ENCODE data around the gene CAPN9.

CAPN9 gene

GRCh38 chr1:230809256-230809990, 62.2 kb downstream of the CAPN9 start:
- H3K9me3 ChIP-seq (ENCODE audit: control insufficient read depth, low read length): peaks cover 3% of the 10 kb centered on the region
- no peaks in the 10 kb centered on the region for H3K4me1 ChIP-seq (ENCODE audit: control insufficient read depth, insufficient read depth, low read length)
- no peaks in the 10 kb centered on the region for H3K36me3 ChIP-seq (ENCODE audit: control insufficient read depth, insufficient read depth, low read length)
- H3K27me3 ChIP-seq (ENCODE audit: control insufficient read depth, insufficient read depth, low read length, poor library complexity, severe bottlenecking): no peaks in the 10 kb centered on the region
- 84 to 86% methylated on average over 8 of the region's 8 CpGs for WGBS, 2 experiments
- H3K4me3 ChIP-seq (ENCODE audit: insufficient read depth, low read depth, low read length): no peak overlapping the region
- no peak overlapping the region for H3K27ac ChIP-seq (ENCODE audit: insufficient read depth, low read depth, low read length, poor library complexity, severe bottlenecking)

DNA sequence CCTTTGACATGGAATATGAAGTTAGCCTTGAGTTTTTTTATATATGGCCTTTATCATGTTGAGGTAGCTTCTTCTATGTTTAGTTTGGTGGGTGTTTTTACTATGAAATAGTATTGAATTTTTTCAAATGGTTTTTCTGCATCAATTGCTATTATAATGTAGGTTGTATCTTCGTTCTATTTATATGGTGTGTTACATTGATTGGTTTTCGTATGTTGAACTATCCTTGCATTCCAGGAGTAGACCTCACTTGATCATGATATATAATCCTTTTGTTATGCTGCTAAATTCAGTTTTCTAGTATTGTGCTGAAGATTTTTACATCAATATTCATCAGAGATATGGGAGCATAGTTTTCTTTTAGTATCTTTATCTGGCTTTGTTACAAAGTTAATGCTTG, 65.4 kb downstream of the CAPN9 start:
- H3K9me3 ChIP-seq (ENCODE audit: control insufficient read depth, low read length): peaks cover 3% of the 10 kb centered on the region
- H3K4me1 ChIP-seq (ENCODE audit: control insufficient read depth, insufficient read depth, low read length): no peaks in the 10 kb centered on the region
- H3K36me3 ChIP-seq (ENCODE audit: control insufficient read depth, insufficient read depth, low read length): no peaks in the 10 kb centered on the region
- H3K27ac ChIP-seq (ENCODE audit: insufficient read depth, low read depth, low read length, poor library complexity, severe bottlenecking): no peak overlapping the region
- H3K27me3 ChIP-seq (ENCODE audit: control insufficient read depth, insufficient read depth, low read length, poor library complexity, severe bottlenecking): no peaks in the 10 kb centered on the region
- 96% methylated on average over 2 of the region's 2 CpGs; no CpG with 5 or more reads in 1 of the 2 experiments for WGBS, 2 experiments
- no peak overlapping the region for H3K4me3 ChIP-seq (ENCODE audit: insufficient read depth, low read depth, low read length)

GRCh38 chr1:230814949-230815692, 67.9 kb downstream of the CAPN9 start:
- WGBS, 2 experiments: 76 to 90% methylated on average over 3 of the region's 3 CpGs
- Histone ChIP-seq H3K36me3 (ENCODE audit: control insufficient read depth, insufficient read depth, low read length) (no peaks in the 10 kb centered on the region), H3K4me1 (ENCODE audit: control insufficient read depth, insufficient read depth, low read length) (no peaks in the 10 kb centered on the region)

GRCh38 chr1:230816018-230816417, 68.8 kb downstream of the CAPN9 start:
- Histone ChIP-seq H3K36me3 (ENCODE audit: control insufficient read depth, insufficient read depth, low read length) (no peaks in the 10 kb centered on the region), H3K9me3 (ENCODE audit: control insufficient read depth, low read length) (peaks cover 3% of the 10 kb centered on the region), H3K27ac (ENCODE audit: insufficient read depth, low read depth, low read length, poor library complexity, severe bottlenecking) (no peak overlapping the region), H3K27me3 (ENCODE audit: control insufficient read depth, insufficient read depth, low read length, poor library complexity, severe bottlenecking) (no peaks in the 10 kb centered on the region), H3K4me1 (ENCODE audit: control insufficient read depth, insufficient read depth, low read length) (no peaks in the 10 kb centered on the region), H3K4me3 (ENCODE audit: insufficient read depth, low read depth, low read length) (no peak overlapping the region)

More at GRCh38 chr1:230814949-230815692, 67.9 kb downstream of the CAPN9 start:
- Histone ChIP-seq H3K27ac (ENCODE audit: insufficient read depth, low read depth, low read length, poor library complexity, severe bottlenecking) (no peak overlapping the region), H3K9me3 (ENCODE audit: control insufficient read depth, low read length) (peaks cover 3% of the 10 kb centered on the region), H3K27me3 (ENCODE audit: control insufficient read depth, insufficient read depth, low read length, poor library complexity, severe bottlenecking) (no peaks in the 10 kb centered on the region), H3K4me3 (ENCODE audit: insufficient read depth, low read depth, low read length) (no peak overlapping the region)

DNA sequence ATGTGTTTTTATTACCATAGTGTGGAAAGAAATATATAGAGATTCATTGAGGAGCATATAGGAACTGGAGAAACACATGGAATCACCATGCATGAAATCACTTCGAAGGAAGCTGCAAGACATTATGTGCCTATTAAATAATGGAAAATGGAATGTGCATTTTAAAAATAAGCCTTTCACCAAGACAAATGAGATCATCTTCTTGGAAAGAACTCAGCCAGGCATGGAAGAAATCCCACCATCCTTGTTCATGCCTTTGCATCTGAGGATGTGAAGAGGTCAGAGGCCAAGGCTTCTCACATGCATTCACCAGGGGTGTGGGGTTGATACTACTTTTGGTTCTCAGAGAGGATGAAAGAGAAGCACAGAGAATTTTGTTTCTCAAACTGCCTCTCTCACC, 71.2 kb downstream of the CAPN9 start:
- H3K27ac ChIP-seq (ENCODE audit: insufficient read depth, low read depth, low read length, poor library complexity, severe bottlenecking): no peak overlapping the region
- H3K9me3 ChIP-seq (ENCODE audit: control insufficient read depth, low read length): no peaks in the 10 kb centered on the region
- no peaks in the 10 kb centered on the region for H3K27me3 ChIP-seq (ENCODE audit: control insufficient read depth, insufficient read depth, low read length, poor library complexity, severe bottlenecking)
- no peaks in the 10 kb centered on the region for H3K4me1 ChIP-seq (ENCODE audit: control insufficient read depth, insufficient read depth, low read length)
- H3K4me3 ChIP-seq (ENCODE audit: insufficient read depth, low read depth, low read length): no peak overlapping the region
- no peaks in the 10 kb centered on the region for H3K36me3 ChIP-seq (ENCODE audit: control insufficient read depth, insufficient read depth, low read length)
- 100% methylated on average over 1 of the region's 1 CpG for WGBS, 2 experiments

- Histone ChIP-seq H3K36me3 (ENCODE audit: control insufficient read depth, insufficient read depth, low read length) (no peaks in the 10 kb centered on the region), H3K4me3 (ENCODE audit: insufficient read depth, low read depth, low read length) (no peak overlapping the region)
- 91 to 94% methylated on average over 6 of the region's 6 CpGs for WGBS, 2 experiments
Observed at GRCh38 chr1:230818901-230819300, 71.7 kb downstream of the CAPN9 start.

GRCh38 chr1:230819976-230820375, 72.8 kb downstream of the CAPN9 start:
- H3K4me3 ChIP-seq (ENCODE audit: insufficient read depth, low read depth, low read length): no peak overlapping the region
- H3K9me3 ChIP-seq (ENCODE audit: control insufficient read depth, low read length): no peaks in the 10 kb centered on the region

More at GRCh38 chr1:230818901-230819300, 71.7 kb downstream of the CAPN9 start:
- Histone ChIP-seq H3K4me1 (ENCODE audit: control insufficient read depth, insufficient read depth, low read length) (no peaks in the 10 kb centered on the region), H3K27me3 (ENCODE audit: control insufficient read depth, insufficient read depth, low read length, poor library complexity, severe bottlenecking) (no peaks in the 10 kb centered on the region), H3K27ac (ENCODE audit: insufficient read depth, low read depth, low read length, poor library complexity, severe bottlenecking) (no peak overlapping the region), H3K9me3 (ENCODE audit: control insufficient read depth, low read length) (no peaks in the 10 kb centered on the region)

GRCh38 chr1:230820568-230820967, 73.4 kb downstream of the CAPN9 start:
- H3K4me1 ChIP-seq (ENCODE audit: control insufficient read depth, insufficient read depth, low read length): no peaks in the 10 kb centered on the region
- no peak overlapping the region for H3K4me3 ChIP-seq (ENCODE audit: insufficient read depth, low read depth, low read length)
- no peaks in the 10 kb centered on the region for H3K36me3 ChIP-seq (ENCODE audit: control insufficient read depth, insufficient read depth, low read length)
- H3K9me3 ChIP-seq (ENCODE audit: control insufficient read depth, low read length): no peaks in the 10 kb centered on the region
- 89 to 92% methylated on average over 4 of the region's 4 CpGs for WGBS, 2 experiments
- no peaks in the 10 kb centered on the region for H3K27me3 ChIP-seq (ENCODE audit: control insufficient read depth, insufficient read depth, low read length, poor library complexity, severe bottlenecking)
- H3K27ac ChIP-seq (ENCODE audit: insufficient read depth, low read depth, low read length, poor library complexity, severe bottlenecking): no peak overlapping the region

More at GRCh38 chr1:230819976-230820375, 72.8 kb downstream of the CAPN9 start:
- no peaks in the 10 kb centered on the region for H3K4me1 ChIP-seq (ENCODE audit: control insufficient read depth, insufficient read depth, low read length)
- whole genome bisulfite sequencing, 2 experiments: 95 to 96% methylated on average over 4 of the region's 4 CpGs
- no peaks in the 10 kb centered on the region for H3K27me3 ChIP-seq (ENCODE audit: control insufficient read depth, insufficient read depth, low read length, poor library complexity, severe bottlenecking)
- no peak overlapping the region for H3K27ac ChIP-seq (ENCODE audit: insufficient read depth, low read depth, low read length, poor library complexity, severe bottlenecking)
- no peaks in the 10 kb centered on the region for H3K36me3 ChIP-seq (ENCODE audit: control insufficient read depth, insufficient read depth, low read length)

DNA sequence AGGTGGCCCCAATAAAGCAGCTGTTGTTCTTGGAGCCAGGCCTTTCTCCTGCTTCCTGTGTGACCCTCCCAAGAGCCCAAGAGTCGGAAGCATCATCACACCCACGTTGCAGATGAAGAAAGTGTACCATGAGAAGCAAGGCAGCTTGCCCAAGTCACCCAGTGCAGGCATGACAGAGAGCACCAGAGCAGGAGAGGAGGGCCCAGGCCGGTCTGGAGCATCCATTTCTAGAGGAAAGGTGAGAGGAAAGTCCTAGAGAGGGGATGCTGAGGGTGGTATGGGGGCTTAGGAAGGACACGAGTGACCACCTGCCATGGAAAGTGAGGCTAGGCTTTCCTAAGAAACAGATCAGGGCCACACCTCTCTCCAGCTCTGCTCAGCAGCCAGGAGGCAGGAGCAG, 74.2 kb downstream of the CAPN9 start:
- no peaks in the 10 kb centered on the region for H3K9me3 ChIP-seq (ENCODE audit: control insufficient read depth, low read length)
- H3K4me1 ChIP-seq (ENCODE audit: control insufficient read depth, insufficient read depth, low read length): no peaks in the 10 kb centered on the region
- H3K27me3 ChIP-seq (ENCODE audit: control insufficient read depth, insufficient read depth, low read length, poor library complexity, severe bottlenecking): no peaks in the 10 kb centered on the region
- no peak overlapping the region for H3K27ac ChIP-seq (ENCODE audit: insufficient read depth, low read depth, low read length, poor library complexity, severe bottlenecking)
- no peak overlapping the region for H3K4me3 ChIP-seq (ENCODE audit: insufficient read depth, low read depth, low read length)
- H3K36me3 ChIP-seq (ENCODE audit: control insufficient read depth, insufficient read depth, low read length): no peaks in the 10 kb centered on the region
- WGBS, 2 experiments: 87 to 88% methylated on average over 4 of the region's 4 CpGs

DNA sequence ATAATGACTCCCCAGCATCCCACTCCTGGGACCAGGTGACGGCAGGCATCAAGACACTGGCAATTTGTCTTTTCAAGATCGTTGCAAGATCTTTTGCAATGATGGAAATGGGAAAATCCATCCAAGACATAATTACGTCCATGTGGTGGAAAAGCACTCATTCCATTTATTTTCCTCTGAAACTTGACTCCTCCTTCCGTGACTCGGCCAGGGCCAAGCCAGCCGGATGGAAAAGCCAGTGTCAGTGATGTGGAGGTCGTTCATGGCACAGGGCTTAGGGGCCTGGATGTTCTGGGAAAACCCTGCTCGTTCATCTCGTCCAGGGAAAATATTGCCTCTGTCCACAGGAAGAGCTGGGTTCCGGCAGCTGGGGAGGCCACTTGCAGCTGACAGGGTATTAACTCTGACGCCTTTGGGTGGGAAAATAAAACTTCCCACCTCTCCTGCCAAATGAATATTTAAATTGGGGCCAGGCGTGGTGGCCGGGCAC, 74.9 kb downstream of the CAPN9 start:
- no peaks in the 10 kb centered on the region for H3K36me3 ChIP-seq (ENCODE audit: control insufficient read depth, insufficient read depth, low read length)
- H3K27ac ChIP-seq (ENCODE audit: insufficient read depth, low read depth, low read length, poor library complexity, severe bottlenecking): no peak overlapping the region
- no peaks in the 10 kb centered on the region for H3K27me3 ChIP-seq (ENCODE audit: control insufficient read depth, insufficient read depth, low read length, poor library complexity, severe bottlenecking)
- no peaks in the 10 kb centered on the region for H3K9me3 ChIP-seq (ENCODE audit: control insufficient read depth, low read length)
- no peak overlapping the region for H3K4me3 ChIP-seq (ENCODE audit: insufficient read depth, low read depth, low read length)
- 91 to 93% methylated on average over 13 of the region's 13 CpGs for WGBS, 2 experiments
- H3K4me1 ChIP-seq (ENCODE audit: control insufficient read depth, insufficient read depth, low read length): no peaks in the 10 kb centered on the region
